ENCODE results near the gene STAT5B.
"Not testable (repeated sequence)": the region's sequence is repeated elsewhere in the genome, so short reads cannot be mapped to it uniquely, and the experiment has no call there.

Gene STAT5B

DNA sequence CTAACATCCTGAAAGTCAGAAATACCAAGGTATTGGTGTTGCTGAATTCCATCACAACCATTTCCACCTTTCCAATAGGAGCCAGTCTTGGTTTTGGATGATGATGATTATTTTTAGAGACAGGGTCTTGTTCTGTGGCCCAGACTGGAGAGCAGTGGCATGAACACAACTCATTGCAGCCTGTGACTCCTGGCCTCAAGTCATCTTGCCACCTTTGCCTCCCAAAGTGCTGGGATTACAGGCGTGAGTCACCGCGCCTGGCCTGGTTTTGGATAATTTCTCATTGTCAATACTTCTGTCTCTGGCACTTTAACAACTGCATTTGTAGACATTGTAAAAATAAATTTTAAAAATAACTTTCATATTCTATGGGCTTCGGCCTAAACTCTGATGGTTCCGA lies 22.6 kb downstream of the STAT5B start:
- no peak overlapping the region for H3K27ac Mint-ChIP-seq

DNA sequence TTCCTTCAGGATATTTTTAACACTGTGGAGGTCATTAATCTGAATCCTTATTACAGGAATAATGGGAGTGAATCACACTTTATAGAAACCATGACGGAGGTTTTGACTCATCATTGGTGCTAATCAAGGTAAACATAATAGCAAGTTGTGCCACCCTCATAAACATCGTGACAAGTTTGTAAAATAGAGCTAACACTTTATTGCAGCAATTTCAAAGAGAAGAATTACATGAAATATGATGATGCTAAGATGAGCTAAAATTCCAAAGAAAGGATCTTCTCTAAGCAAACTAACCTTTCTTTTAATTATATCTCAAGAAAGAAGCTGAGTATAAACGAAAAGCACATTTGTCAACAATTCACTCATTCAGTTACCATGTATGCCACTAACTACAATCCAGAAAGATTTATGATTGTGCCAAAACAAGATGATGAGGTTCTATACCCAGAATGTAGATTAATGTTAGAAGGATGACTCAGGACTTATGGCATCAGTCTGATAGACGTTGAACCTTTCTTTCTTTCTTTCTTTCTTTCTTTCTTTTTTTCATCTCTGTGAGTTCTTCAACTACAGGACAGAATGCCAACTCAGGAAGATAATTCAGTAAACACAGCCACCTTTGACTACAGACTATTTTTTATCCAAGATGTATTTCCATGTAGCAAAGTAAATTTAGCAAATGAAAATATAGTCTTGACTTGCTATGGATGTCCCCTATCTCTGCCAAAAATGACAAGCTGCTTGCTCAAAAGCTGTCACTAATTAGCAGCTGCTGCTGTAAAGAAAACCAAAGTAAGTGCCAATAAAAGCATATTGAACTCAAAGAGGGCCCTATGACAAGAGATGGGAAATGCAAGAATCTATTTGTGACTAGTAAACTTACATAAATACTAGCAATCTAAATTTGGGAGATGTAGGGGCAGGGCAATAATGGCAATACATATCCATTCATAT lies 23.3 kb downstream of the STAT5B start:
- Mint-ChIP-seq H3K27ac (no peak overlapping the region), H3K4me1 (ENCODE audit: low read depth) (peaks cover 41% of the 10 kb centered on the region), H3K9me3 (no peaks in the 10 kb centered on the region), H3K27me3 (no peaks in the 10 kb centered on the region), H3K36me3 (ENCODE audit: low read depth) (peaks cover 6% of the 10 kb centered on the region), H3K4me3 (no peak overlapping the region)
- intact Hi-C loops (cut with micrococcal nuclease): no loop called here

More for the DNA sequence above, 22.6 kb downstream of the STAT5B start:
- no peaks in the 10 kb centered on the region for H3K9me3 Mint-ChIP-seq
- intact Hi-C loops (cut with micrococcal nuclease): no loop called here
- H3K4me1 Mint-ChIP-seq (ENCODE audit: low read depth): peaks cover 37% of the 10 kb centered on the region
- no peaks in the 10 kb centered on the region for H3K27me3 Mint-ChIP-seq
- H3K4me3 Mint-ChIP-seq: no peak overlapping the region
- H3K36me3 Mint-ChIP-seq (ENCODE audit: low read depth): peaks cover 6% of the 10 kb centered on the region

DNA sequence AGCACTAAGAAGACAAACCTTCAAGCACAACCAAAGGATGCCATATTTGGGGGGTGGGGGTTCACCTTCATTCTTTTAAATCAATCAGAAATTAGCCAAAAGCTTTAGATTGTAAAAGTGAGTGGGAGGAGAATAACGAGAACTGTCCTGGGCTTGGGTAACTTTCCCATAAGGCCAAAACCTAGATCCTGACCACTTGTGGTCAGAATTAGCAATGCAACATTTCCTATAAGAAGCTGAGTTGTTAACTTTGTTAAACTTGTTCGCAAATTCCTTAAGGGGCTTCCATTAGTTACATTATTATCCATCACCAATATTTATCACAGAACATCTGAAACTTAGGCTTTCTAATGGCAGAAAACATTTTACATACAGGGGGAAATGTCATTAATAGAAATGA lies 25.1 kb downstream of the STAT5B start:
- Mint-ChIP-seq H3K4me1 (ENCODE audit: low read depth) (peaks cover 56% of the 10 kb centered on the region), H3K27ac (peak overlapping the region; percentile 39), H3K4me3 (no peak overlapping the region), H3K36me3 (ENCODE audit: low read depth) (peaks cover 6% of the 10 kb centered on the region), H3K27me3 (no peaks in the 10 kb centered on the region), H3K9me3 (no peaks in the 10 kb centered on the region)
- intact Hi-C loops (cut with micrococcal nuclease): no loop called here

DNA sequence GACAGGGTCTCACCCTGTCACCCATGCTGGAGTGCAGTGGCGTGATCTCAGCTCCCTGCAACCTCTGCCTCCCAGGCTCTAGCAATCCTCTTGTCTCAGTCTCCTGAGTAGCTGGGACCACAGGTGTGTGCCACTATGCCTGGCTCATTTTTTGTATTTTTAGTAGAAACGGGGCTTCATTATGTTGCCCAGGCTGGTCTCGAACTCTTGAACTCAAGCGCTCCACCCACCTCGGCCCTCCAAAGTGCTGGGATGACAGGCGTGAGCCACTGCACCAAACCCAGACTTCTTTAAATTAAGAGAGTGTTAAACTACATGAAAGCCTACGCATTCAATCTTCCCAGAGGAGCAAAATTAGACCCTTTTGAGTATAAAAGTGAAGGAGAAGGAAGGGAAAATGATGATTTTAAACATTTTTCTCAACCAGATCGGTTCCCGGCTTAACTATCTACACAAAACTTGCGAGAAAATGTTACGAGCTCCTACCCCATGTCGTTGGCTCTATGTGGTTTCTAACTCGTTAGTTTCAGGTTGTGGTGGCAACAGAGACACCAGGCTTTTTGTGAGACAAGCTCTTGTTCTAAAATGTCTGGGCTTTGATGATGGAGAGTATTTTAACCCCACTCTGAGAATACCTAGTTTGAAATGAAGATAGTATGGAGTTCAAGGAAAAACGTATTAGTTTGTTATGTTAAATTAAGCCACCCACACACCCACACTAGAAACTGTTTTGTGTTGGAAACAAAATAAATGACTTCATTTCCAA lies 26.3 kb downstream of the STAT5B start:
- Mint-ChIP-seq H3K9me3 (no peaks in the 10 kb centered on the region), H3K36me3 (ENCODE audit: low read depth) (peaks cover 6% of the 10 kb centered on the region), H3K4me1 (ENCODE audit: low read depth) (peaks cover 50% of the 10 kb centered on the region), H3K4me3 (no peak overlapping the region), H3K27me3 (no peaks in the 10 kb centered on the region), H3K27ac (peak overlapping the region; percentile 99)
- intact Hi-C loops (cut with micrococcal nuclease): no loop called here

DNA sequence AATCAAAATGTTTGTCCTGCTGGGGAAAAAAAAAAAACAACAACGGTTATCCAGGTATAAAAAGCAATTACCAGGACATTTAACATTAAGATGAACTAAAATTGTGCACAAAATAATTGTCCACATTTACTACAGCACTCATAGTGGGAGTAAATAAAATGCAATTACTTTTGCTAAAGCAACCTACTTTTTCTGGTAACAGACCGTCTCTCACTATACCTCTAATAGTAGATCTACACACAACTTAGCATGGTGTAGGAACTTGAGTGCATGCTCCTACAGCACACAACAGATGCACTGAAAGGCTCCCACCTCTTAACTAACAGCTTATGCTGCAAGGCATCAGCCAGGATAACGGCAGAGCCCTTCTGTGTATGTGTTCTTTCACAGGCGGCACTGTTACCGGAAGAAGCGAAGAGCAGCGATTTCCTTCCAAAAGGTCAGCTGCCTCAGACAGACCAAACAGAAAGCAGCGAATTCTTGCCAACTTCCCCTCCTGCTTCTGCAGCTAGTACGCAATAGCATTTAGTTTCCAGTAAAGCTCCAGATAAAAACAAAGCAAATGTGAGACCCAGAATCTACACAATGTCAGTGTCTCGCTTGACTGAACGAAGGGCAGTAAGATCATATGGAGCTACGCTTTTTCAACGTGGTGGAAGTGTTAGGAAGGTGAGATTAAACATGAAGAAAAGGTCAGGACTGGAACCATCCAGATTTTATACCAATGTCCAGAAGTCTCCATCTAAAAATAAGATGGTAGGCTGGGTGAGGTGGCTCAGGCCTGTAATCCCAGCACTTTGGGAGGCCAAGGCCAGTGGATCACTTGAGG lies 27.6 kb downstream of the STAT5B start:
- no peaks in the 10 kb centered on the region for H3K27me3 Mint-ChIP-seq
- H3K36me3 Mint-ChIP-seq (ENCODE audit: low read depth): no peaks in the 10 kb centered on the region
- intact Hi-C loops (cut with micrococcal nuclease): no loop called here
- H3K9me3 Mint-ChIP-seq: no peaks in the 10 kb centered on the region
- peak overlapping the region; percentile 99 for H3K27ac Mint-ChIP-seq
- peak overlapping the region; percentile 76 for H3K4me3 Mint-ChIP-seq
- peaks cover 48% of the 10 kb centered on the region for H3K4me1 Mint-ChIP-seq (ENCODE audit: low read depth)

DNA sequence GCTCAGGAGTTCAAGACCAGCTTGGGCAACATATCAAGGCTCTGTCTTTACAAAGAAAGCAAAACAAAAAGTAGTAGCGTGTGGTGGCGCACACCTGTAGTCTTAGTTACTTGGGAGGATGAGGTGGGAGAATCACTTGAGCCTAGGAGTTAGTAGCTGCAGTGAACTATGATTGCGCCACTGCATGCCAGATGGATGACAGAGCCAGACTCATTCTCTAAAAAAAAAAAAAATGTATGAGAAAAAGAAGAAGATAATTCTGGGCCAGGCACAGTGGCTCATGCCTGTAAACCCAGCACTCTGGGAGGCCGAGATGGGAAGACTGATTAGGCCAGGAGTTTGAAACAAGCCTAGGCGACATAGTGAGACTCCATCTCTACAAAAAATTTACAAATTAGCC lies 28.5 kb downstream of the STAT5B start:
- Mint-ChIP-seq H3K9me3 (no peaks in the 10 kb centered on the region), H3K4me3 (no peak overlapping the region), H3K27me3 (no peaks in the 10 kb centered on the region), H3K36me3 (ENCODE audit: low read depth) (no peaks in the 10 kb centered on the region), H3K27ac (peak overlapping the region; percentile 99), H3K4me1 (ENCODE audit: low read depth) (peaks cover 48% of the 10 kb centered on the region)
- intact Hi-C loops (cut with micrococcal nuclease): no loop called here

DNA sequence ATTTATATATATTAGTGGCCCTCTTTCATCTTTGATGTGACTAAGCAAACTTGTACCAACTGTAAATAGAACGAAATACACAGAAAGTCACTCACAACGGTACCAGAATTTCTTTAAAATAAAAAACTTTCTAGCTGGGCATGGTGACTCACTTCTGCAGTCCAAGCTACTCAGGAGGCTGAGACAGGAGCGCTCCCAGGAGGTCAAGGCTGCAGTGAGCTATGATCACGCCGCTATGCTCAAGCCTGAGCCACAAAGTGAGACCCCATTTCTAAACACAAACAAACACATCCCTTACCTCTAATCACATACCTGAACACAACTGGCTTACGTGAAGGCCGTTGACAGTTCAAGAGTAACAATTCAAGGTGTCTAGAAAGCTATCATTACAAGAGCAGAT lies 29.7 kb downstream of the STAT5B start:
- Mint-ChIP-seq H3K36me3 (ENCODE audit: low read depth) (no peaks in the 10 kb centered on the region), H3K27ac (peak overlapping the region; percentile 99), H3K4me1 (ENCODE audit: low read depth) (peaks cover 48% of the 10 kb centered on the region), H3K27me3 (no peaks in the 10 kb centered on the region), H3K9me3 (no peaks in the 10 kb centered on the region), H3K4me3 (no peak overlapping the region)
- intact Hi-C loops (cut with micrococcal nuclease): no loop called here

DNA sequence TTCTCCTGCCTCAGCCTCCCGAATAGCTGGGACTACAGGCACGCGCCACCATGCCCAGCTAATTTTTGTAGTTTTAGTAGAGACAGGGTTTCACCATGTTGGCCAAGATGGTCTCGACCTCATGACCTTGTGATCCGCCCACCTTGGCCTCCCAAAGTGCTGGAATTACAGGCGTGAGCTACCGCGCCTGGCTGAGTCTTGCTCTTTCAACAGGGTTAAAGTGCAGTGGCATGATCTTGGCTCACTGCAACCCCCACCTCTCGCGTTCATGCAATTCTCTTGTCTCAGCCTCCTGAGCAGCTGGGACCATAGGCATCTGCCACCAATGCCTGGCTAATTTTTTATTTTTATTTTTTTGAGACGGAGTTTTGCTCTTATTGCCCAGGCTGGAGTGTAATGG lies 31.0 kb downstream of the STAT5B start:
- H3K9me3 Mint-ChIP-seq; H3K27ac Mint-ChIP-seq; H3K27me3 Mint-ChIP-seq; H3K36me3 Mint-ChIP-seq (ENCODE audit: low read depth); intact Hi-C loops (cut with micrococcal nuclease); H3K4me3 Mint-ChIP-seq: not testable (repeated sequence)
- peaks cover 41% of the 10 kb centered on the region for H3K4me1 Mint-ChIP-seq (ENCODE audit: low read depth)

DNA sequence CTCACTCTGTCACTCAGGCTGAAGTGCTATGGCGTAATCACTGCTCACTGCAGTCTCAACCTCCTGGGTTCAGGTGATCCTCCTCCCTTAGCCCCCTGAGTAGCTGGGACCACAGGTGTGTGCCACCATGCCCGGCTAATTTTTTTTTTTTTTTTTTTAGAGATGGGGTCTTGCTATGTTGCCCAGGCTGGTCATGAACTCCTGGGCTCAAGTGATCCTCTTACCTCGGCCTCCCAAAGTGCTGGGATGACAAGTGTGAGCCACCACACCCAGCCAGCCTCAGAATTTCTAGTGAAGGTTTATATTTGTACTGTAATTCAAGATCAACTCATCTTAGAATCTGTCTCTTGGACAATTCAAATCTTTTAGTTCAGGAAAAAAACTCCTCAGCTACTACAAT lies 32.1 kb downstream of the STAT5B start:
- H3K4me1 Mint-ChIP-seq (ENCODE audit: low read depth): peaks cover 33% of the 10 kb centered on the region
- H3K4me3 Mint-ChIP-seq; intact Hi-C loops (cut with micrococcal nuclease); H3K36me3 Mint-ChIP-seq (ENCODE audit: low read depth); H3K9me3 Mint-ChIP-seq; H3K27me3 Mint-ChIP-seq; H3K27ac Mint-ChIP-seq: not testable (repeated sequence)

DNA sequence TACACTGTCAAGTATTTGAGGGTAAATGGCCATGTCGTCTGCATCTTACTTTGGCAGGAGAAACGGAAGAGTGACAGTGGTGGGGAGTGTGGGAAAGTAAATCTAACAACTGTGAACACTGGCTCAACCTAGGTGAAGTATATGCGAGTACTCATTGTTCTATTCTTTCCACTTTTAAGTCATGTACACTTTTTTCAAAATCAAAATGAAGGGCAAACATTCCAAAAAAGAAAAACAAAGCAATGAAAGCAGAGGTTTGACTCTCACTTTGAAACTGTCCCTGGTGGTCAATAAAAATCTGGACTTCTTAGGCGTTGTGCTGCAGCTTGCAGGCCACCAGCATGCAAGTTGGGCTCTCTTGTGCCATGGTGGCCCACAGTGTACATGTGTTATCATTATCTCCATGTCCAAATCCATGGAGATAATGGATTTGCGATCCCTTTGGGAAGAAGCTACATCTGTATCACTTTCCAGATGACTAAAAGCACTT lies 32.7 kb downstream of the STAT5B start:
- no peaks in the 10 kb centered on the region for H3K27me3 Mint-ChIP-seq
- no peaks in the 10 kb centered on the region for H3K9me3 Mint-ChIP-seq
- H3K36me3 Mint-ChIP-seq (ENCODE audit: low read depth): peaks cover 6% of the 10 kb centered on the region
- intact Hi-C loops (cut with micrococcal nuclease): no loop called here
- H3K4me1 Mint-ChIP-seq (ENCODE audit: low read depth): peaks cover 27% of the 10 kb centered on the region
- H3K4me3 Mint-ChIP-seq: no peak overlapping the region
- no peak overlapping the region for H3K27ac Mint-ChIP-seq

DNA sequence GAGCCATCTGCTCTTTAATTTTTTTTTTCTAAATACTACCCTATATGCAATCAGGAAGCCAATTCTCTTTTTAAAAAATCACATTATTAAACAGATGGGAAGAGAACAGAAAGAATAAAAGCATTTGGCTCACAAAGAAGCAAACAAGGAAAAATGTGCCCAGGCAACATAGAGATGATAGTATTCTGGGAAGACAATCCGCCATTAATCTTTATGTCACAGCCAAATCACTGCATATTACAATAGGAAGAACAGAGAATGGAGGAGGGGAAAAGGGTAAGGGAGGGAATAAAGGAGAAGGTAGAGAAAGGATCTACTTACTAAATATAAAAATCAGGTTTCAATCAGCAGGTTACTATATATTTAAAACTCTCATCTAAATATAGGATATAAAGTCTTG lies 34.3 kb downstream of the STAT5B start:
- Mint-ChIP-seq H3K27me3 (no peaks in the 10 kb centered on the region), H3K4me1 (ENCODE audit: low read depth) (peaks cover 13% of the 10 kb centered on the region)
- intact Hi-C loops (cut with micrococcal nuclease): no loop called here

DNA sequence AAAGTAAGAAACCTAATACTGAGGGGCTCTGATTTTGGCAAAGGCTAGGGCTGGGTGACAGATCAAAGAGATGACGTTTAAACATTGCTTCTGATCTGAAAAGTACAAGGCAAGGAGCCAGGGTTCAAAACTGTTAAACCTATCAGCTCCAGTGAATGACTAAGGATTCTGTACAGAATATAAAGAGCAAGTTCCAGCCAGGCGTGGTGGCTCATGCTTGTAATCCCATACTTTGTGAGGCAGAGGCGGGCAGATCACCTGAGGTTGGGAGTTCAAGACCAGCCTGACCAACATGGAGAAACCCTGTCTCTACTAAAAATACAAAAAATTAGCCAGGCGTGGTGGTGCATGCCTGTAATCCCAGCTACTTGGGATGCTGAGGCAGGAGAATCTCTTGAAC lies 35.3 kb downstream of the STAT5B start:
- H3K9me3 Mint-ChIP-seq; H3K27ac Mint-ChIP-seq; H3K4me1 Mint-ChIP-seq (ENCODE audit: low read depth); H3K4me3 Mint-ChIP-seq; H3K27me3 Mint-ChIP-seq; intact Hi-C loops (cut with micrococcal nuclease): not testable (repeated sequence)
- H3K36me3 Mint-ChIP-seq (ENCODE audit: low read depth): peaks cover 12% of the 10 kb centered on the region

More for the DNA sequence above, 34.3 kb downstream of the STAT5B start:
- H3K4me3 Mint-ChIP-seq: no peak overlapping the region
- H3K27ac Mint-ChIP-seq: no peak overlapping the region
- peaks cover 12% of the 10 kb centered on the region for H3K36me3 Mint-ChIP-seq (ENCODE audit: low read depth)
- no peaks in the 10 kb centered on the region for H3K9me3 Mint-ChIP-seq

DNA sequence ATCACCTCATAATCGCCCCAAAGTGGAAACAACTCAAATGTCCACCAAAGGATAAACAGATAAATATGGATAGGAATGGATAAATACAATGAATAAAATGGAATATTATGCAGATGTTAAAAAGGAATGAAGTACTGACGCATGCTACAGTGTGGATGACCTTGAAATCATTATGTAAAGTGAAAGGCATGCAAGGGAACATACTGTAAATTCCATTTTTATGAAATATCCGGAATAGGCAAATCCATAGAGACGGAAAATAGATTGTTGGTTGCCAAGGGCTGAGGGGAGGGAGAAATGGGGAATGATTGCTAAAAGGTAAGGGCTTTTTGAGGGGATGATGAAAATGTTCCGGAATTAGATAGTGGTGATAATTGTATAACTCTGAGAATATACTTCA lies 36.0 kb downstream of the STAT5B start:
- peaks cover 12% of the 10 kb centered on the region for H3K36me3 Mint-ChIP-seq (ENCODE audit: low read depth)
- peaks cover 9% of the 10 kb centered on the region for H3K4me1 Mint-ChIP-seq (ENCODE audit: low read depth)
- no peak overlapping the region for H3K27ac Mint-ChIP-seq
- H3K9me3 Mint-ChIP-seq: no peaks in the 10 kb centered on the region
- intact Hi-C loops (cut with micrococcal nuclease): no loop called here
- no peaks in the 10 kb centered on the region for H3K27me3 Mint-ChIP-seq
- no peak overlapping the region for H3K4me3 Mint-ChIP-seq
